ENCODE measurements around the gene GPHN.

The GPHN gene

DNA sequence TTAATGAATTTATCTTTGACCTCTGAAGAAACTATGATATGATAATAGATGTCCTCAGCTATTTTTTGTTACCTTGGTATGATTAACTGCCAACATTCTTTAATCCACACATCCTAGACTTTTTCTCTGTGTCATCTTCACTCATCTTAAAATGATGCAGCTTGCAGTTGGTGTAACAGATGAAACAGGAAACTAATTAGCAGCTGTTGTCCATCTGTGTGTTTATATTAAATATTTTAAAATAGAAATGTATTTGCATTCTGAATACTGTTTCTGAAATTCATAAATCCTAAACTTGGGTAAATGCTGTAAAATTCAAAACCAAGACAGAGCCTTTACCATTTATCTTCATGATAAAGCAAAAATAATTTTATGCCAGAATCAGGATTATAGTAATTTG, 625.2 kb downstream of the GPHN start:
- Mint-ChIP-seq H3K36me3 (ENCODE audit: low read depth) (peaks cover 3% of the 10 kb centered on the region), H3K4me3 (no peak overlapping the region), H3K9me3 (no peaks in the 10 kb centered on the region), H3K27ac (no peak overlapping the region), H3K27me3 (ENCODE audit: low read depth) (no peaks in the 10 kb centered on the region), H3K4me1 (ENCODE audit: low read depth) (peaks cover 9% of the 10 kb centered on the region)

- Mint-ChIP-seq H3K4me1 (ENCODE audit: low read depth) (peaks cover 9% of the 10 kb centered on the region), H3K27me3 (ENCODE audit: low read depth) (no peaks in the 10 kb centered on the region), H3K36me3 (ENCODE audit: low read depth) (peaks cover 3% of the 10 kb centered on the region), H3K27ac (no peak overlapping the region), H3K9me3 (no peaks in the 10 kb centered on the region), H3K4me3 (no peak overlapping the region)
These were observed 625.9 kb downstream of the GPHN start for GRCh38 chr14:67133595-67134441.

DNA sequence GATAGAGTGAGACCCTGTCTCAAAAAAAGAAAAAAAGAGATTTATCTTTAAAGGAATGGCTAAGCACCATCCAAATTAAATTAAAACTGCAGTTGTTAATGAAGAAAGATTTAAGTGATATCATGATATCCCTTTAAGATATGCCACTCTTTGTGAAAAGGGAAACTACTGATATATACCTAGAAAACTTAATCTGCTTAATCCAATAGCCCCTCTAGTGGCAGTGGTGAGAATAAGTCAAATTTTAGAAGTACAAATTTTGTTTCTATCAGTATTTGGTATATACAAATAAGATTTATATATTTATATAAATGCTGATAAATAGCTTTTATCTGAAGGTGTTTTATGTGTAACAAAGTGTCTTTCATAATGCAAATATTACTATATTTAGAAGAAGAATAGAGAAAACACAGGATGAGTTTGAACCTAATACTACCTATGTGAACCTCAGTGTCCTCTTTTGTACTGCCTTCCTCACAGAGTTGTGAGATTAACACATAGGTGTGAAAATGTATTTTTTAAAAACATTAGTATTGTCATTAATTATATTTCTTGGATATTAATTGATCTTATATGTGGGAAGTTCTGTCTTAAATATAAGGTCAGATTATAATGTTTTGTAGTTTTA, 629.9 kb downstream of the GPHN start:
- Mint-ChIP-seq H3K9me3 (no peaks in the 10 kb centered on the region), H3K4me1 (ENCODE audit: low read depth) (peaks cover 9% of the 10 kb centered on the region), H3K36me3 (ENCODE audit: low read depth) (peaks cover 3% of the 10 kb centered on the region), H3K27ac (no peak overlapping the region), H3K4me3 (no peak overlapping the region), H3K27me3 (ENCODE audit: low read depth) (no peaks in the 10 kb centered on the region)

DNA sequence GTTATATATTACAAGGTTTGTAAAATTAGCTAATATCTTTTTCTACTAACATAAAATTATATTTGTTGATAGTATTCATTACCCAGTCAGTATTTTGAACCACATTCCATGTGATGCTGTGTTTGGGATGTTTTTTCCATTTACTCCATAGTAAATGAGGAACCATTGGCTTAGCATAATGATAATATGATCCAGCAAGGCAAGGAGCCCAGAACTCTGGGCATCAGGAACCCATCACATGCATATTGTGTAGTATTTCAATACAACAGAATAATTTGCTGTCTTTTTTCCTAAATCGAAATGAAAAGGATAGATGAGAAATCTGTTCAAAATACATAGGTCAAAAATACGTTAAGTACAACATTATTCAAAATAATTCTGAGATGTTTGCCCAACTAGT, 632.6 kb downstream of the GPHN start:
- H3K36me3 Mint-ChIP-seq (ENCODE audit: low read depth) = peaks cover 2% of the 10 kb centered on the region
- no peaks in the 10 kb centered on the region for H3K27me3 Mint-ChIP-seq (ENCODE audit: low read depth)
- no peak overlapping the region for H3K27ac Mint-ChIP-seq
- H3K9me3 Mint-ChIP-seq = no peaks in the 10 kb centered on the region
- H3K4me1 Mint-ChIP-seq (ENCODE audit: low read depth) = peaks cover 2% of the 10 kb centered on the region
- no peak overlapping the region for H3K4me3 Mint-ChIP-seq

DNA sequence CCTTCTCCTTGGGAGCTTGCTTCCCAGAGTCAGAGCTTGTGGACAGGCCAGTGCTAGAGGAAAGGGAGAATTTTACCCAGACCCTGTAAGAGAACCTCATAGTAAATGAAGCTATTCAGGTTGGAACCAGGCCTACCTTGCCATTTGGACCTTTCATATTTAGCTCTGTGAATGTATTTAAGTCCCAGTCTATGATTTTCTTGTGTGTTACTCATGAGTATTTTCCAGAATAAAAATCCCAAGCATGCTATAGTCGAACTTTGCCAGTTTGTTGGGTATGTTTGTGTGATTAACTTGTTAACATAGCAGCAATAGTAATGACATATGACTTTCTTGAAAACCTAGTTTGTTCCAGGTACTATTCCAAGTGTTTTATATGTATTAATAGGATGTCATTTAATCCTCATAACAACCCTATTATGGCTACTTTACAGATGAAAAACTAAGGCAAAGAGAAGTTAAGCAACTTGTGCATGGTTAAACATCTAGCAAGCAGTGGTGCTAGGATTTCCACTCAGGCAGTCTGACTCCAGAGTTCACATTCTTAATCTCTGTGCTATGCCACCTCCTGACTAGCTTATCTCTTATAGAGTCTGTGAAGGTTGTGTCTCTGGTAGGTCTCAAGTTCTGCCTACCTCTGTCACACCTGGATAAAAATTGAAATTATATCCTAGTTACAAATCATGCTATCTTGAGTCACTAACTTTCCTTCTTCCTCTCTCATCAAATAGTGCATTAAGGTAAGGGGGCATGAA, 633.4 kb downstream of the GPHN start:
- no peaks in the 10 kb centered on the region for H3K27me3 Mint-ChIP-seq (ENCODE audit: low read depth)
- H3K4me3 Mint-ChIP-seq = no peak overlapping the region
- no peaks in the 10 kb centered on the region for H3K36me3 Mint-ChIP-seq (ENCODE audit: low read depth)
- no peak overlapping the region for H3K27ac Mint-ChIP-seq
- H3K9me3 Mint-ChIP-seq = no peaks in the 10 kb centered on the region
- no peaks in the 10 kb centered on the region for H3K4me1 Mint-ChIP-seq (ENCODE audit: low read depth)

DNA sequence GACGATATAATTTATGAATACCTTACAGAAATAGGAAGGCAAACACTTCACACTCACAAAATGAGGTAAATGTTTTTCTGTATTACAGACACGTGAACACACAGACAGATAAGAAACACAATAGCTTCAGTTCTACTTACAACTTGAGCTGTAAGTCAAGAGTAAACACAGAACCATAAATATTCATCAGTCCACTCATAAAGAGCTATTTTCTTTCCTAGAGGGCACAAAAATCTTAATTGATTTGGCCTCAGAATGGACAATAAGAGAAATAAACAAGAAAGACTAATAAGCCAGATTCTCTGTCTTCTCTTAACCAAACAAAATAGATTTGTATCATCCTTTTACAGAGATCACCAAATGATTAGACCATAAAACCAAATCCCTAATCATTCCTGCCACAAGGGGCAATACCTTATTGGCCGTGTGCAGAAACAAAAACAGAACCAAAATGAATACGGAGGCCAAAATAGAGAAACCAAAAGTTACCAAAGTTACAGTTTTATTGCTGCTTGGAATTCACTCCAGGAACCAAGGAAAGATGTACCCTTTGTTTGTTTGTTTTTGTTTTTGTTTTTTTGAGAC, 643.2 kb downstream of the GPHN start:
- H3K27me3 Mint-ChIP-seq (ENCODE audit: low read depth) = no peaks in the 10 kb centered on the region
- H3K9me3 Mint-ChIP-seq = no peaks in the 10 kb centered on the region
- H3K4me3 Mint-ChIP-seq = no peak overlapping the region
- H3K36me3 Mint-ChIP-seq (ENCODE audit: low read depth) = no peaks in the 10 kb centered on the region
- no peak overlapping the region for H3K27ac Mint-ChIP-seq
- H3K4me1 Mint-ChIP-seq (ENCODE audit: low read depth) = no peaks in the 10 kb centered on the region

- H3K4me3 Mint-ChIP-seq = no peak overlapping the region
- H3K27me3 Mint-ChIP-seq (ENCODE audit: low read depth) = no peaks in the 10 kb centered on the region
- H3K4me1 Mint-ChIP-seq (ENCODE audit: low read depth) = peaks cover 8% of the 10 kb centered on the region
- no peak overlapping the region for H3K27ac Mint-ChIP-seq
- no peaks in the 10 kb centered on the region for H3K9me3 Mint-ChIP-seq
- H3K36me3 Mint-ChIP-seq (ENCODE audit: low read depth) = no peaks in the 10 kb centered on the region
These were observed 650.6 kb downstream of the GPHN start for GRCh38 chr14:67158566-67158965.

DNA sequence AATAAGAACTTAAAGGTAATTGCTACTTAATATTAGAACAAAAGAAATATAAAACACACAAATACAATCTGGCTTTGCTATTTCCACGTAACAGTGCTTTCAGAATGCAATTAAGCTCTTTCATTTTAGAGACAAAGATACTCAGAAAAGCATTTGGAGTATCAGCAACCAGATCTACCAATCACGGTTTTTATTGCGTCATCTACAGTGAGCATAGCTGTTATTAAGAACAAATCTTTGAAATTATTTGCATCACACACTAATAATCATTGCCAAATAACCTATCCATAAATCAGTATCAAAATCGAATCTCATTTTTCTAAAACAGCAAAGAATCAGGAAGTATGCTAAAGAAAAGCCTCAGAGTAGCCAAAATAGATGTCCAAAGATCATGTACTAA, 654.4 kb downstream of the GPHN start:
- Mint-ChIP-seq H3K27me3 (ENCODE audit: low read depth) (no peaks in the 10 kb centered on the region), H3K9me3 (no peaks in the 10 kb centered on the region), H3K27ac (no peak overlapping the region), H3K4me1 (ENCODE audit: low read depth) (peaks cover 10% of the 10 kb centered on the region), H3K4me3 (no peak overlapping the region), H3K36me3 (ENCODE audit: low read depth) (no peaks in the 10 kb centered on the region)

DNA sequence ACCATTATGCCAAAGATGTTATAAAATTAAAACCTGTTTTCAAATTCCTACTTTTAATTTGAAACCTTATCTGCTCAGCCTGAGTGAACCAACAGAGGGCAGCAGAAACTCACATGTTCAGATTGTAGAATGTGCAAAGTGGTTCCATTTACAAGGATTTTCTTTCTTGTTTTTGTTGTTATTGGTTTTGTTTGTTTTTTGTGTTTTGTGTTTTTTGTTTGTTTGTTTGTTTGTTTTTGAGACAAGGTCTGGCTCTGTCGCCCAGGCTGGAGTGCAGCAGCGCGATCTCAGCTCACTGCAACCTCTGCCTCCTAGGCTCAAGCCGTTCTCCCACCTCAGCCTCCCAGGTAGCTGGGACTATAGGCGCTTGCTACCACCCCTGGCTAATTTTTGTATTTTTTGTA, 658.5 kb downstream of the GPHN start:
- Mint-ChIP-seq H3K4me1 (ENCODE audit: low read depth) (peaks cover 8% of the 10 kb centered on the region), H3K36me3 (ENCODE audit: low read depth) (peaks cover 1% of the 10 kb centered on the region), H3K9me3 (no peaks in the 10 kb centered on the region), H3K27me3 (ENCODE audit: low read depth) (no peaks in the 10 kb centered on the region), H3K4me3 (no peak overlapping the region), H3K27ac (no peak overlapping the region)

DNA sequence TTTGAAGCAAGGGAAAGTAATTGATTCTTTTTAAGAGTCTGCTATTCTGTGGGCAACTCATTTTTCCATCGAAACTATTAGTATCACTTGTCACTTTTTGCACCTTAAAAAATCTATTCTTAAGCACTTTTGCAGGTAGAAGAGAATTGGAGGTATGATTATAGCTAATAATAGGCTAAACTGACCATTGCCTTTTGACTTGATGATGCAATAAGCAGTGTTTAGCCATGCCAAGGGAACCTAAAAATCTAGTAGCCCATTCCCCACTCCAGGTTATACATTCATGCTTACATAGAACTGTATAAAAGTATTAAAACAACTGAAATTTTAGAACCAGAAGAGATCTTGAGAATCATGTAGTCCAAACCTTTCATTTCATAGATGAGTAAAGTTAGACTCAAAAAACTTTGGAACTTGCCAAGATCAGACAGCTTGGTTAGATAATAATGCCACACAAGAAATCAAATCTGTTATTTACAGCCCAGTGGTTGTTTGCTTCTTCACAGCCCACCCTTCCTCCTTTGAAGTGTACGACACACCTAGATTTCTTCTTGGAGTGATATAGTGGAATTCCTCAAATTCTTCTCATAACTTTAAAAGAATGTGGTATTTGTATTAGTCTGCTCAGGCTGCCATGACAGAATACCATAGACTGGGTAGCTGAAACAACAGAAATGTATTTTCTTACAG, 659.6 kb downstream of the GPHN start:
- Mint-ChIP-seq H3K27ac (no peak overlapping the region), H3K27me3 (ENCODE audit: low read depth) (no peaks in the 10 kb centered on the region), H3K9me3 (peaks cover 1% of the 10 kb centered on the region), H3K4me3 (no peak overlapping the region), H3K4me1 (ENCODE audit: low read depth) (peaks cover 6% of the 10 kb centered on the region), H3K36me3 (ENCODE audit: low read depth) (peaks cover 7% of the 10 kb centered on the region)

- H3K4me3 Mint-ChIP-seq = no peak overlapping the region
- H3K4me1 Mint-ChIP-seq (ENCODE audit: low read depth) = peaks cover 6% of the 10 kb centered on the region
- peaks cover 6% of the 10 kb centered on the region for H3K9me3 Mint-ChIP-seq
- peaks cover 7% of the 10 kb centered on the region for H3K36me3 Mint-ChIP-seq (ENCODE audit: low read depth)
- no peak overlapping the region for H3K27ac Mint-ChIP-seq
- H3K27me3 Mint-ChIP-seq (ENCODE audit: low read depth) = no peaks in the 10 kb centered on the region
These were observed 660.1 kb downstream of the GPHN start for GRCh38 chr14:67168110-67168441.

GRCh38 chr14:67170660-67171059, 662.7 kb downstream of the GPHN start:
- peaks cover 10% of the 10 kb centered on the region for H3K36me3 Mint-ChIP-seq (ENCODE audit: low read depth)
- H3K27me3 Mint-ChIP-seq (ENCODE audit: low read depth) = no peaks in the 10 kb centered on the region
- H3K4me1 Mint-ChIP-seq (ENCODE audit: low read depth) = peaks cover 3% of the 10 kb centered on the region
- H3K27ac Mint-ChIP-seq = no peak overlapping the region
- no peak overlapping the region for H3K4me3 Mint-ChIP-seq
- peaks cover 20% of the 10 kb centered on the region for H3K9me3 Mint-ChIP-seq

DNA sequence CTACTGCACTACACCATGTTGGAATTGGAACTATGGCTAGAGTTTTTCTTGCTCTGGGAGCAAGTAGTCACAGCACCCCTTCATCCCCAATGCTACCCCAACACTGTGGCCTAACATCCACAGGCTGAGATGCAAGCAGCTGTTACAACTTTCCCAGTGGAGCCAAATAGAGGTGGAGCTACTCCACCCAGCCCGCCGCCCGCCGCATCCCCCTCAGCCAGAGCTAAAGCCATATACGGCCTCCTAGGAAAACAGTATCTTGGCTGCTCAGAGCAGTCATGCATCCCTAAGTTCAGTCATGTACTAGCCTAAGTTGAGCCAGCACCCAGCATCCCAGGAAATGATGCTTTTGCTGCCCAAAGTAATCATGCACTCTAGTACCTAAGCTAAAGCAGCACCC, 664.1 kb downstream of the GPHN start:
- peaks cover 32% of the 10 kb centered on the region for H3K9me3 Mint-ChIP-seq
- peaks cover 12% of the 10 kb centered on the region for H3K36me3 Mint-ChIP-seq (ENCODE audit: low read depth)
- no peak overlapping the region for H3K4me3 Mint-ChIP-seq
- H3K4me1 Mint-ChIP-seq (ENCODE audit: low read depth) = peaks cover 3% of the 10 kb centered on the region
- no peak overlapping the region for H3K27ac Mint-ChIP-seq
- H3K27me3 Mint-ChIP-seq (ENCODE audit: low read depth) = no peaks in the 10 kb centered on the region

- no peaks in the 10 kb centered on the region for H3K27me3 Mint-ChIP-seq (ENCODE audit: low read depth)
These were observed 664.6 kb downstream of the GPHN start for GRCh38 chr14:67172520-67172919.

More at GRCh38 chr14:67172520-67172919, 664.6 kb downstream of the GPHN start:
- Mint-ChIP-seq H3K36me3 (ENCODE audit: low read depth) (peaks cover 14% of the 10 kb centered on the region), H3K4me3 (no peak overlapping the region), H3K4me1 (ENCODE audit: low read depth) (peaks cover 3% of the 10 kb centered on the region), H3K27ac (no peak overlapping the region), H3K9me3 (peaks cover 37% of the 10 kb centered on the region)
